Measurements from ENCODE around the gene STON2. TPM values are rescaled to one million over a fixed set of nuclear protein-coding genes. Genes with fewer than 3 reads are reported as not detected.

The STON2 gene
- total and polyA plus RNA-seq, 9 donors, result 4.8 to 28.7 (median 17.3) TPM

- Histone ChIP-seq H3K9me3 (no peaks in the 10 kb centered on the region), H3K4me1 (ENCODE audit: insufficient read depth) (no peaks in the 10 kb centered on the region), H3K36me3 (no peaks in the 10 kb centered on the region), H3K27me3 (no peaks in the 10 kb centered on the region), H3K4me3 (no peak overlapping the region), H3K27ac (no peak overlapping the region)
- DNase-seq, result no peak
- 75 to 86% (median 79%) methylated on average over 4 of the region's 4 CpGs for whole genome bisulfite sequencing, 3 donors
- intact Hi-C loops (cut with DNase I), result no loop called here
- TF ChIP-seq POLR2A (IDR thresholded peaks at IDR 0.05) (no peak), CTCF (IDR thresholded peaks at IDR 0.05) (no peak), EP300 (IDR thresholded peaks at IDR 0.05) (no peak)
Measured at GRCh38 chr14:81295958-81296923, 103.9 kb downstream of the STON2 start.

GRCh38 chr14:81289516-81289915, 110.6 kb downstream of the STON2 start:
- DNase-seq, result no peak
- peaks cover 1% of the 10 kb centered on the region for H3K4me1 ChIP-seq (ENCODE audit: insufficient read depth)
- 92 to 93% (median 93%) methylated on average over 6 of the region's 6 CpGs for WGBS, 3 donors
- intact Hi-C loops (cut with DNase I), result no loop called here
- H3K9me3 ChIP-seq, result no peaks in the 10 kb centered on the region
- no peaks in the 10 kb centered on the region for H3K36me3 ChIP-seq
- H3K27ac ChIP-seq, result no peak overlapping the region
- TF ChIP-seq EP300 (IDR thresholded peaks at IDR 0.05) (no peak), CTCF (IDR thresholded peaks at IDR 0.05) (no peak), POLR2A (IDR thresholded peaks at IDR 0.05) (no peak)
- no peaks in the 10 kb centered on the region for H3K27me3 ChIP-seq
- no peak overlapping the region for H3K4me3 ChIP-seq

GRCh38 chr14:81286574-81287370, 113.4 kb downstream of the STON2 start:
- H3K36me3 ChIP-seq, result no peaks in the 10 kb centered on the region
- 41 to 56% (median 43%) methylated on average over 8 of the region's 8 CpGs for WGBS, 3 donors
- intact Hi-C loops (cut with DNase I), result no loop called here
- H3K4me1 ChIP-seq (ENCODE audit: insufficient read depth), result peaks cover 1% of the 10 kb centered on the region
- DNase-seq, result no peak
- H3K27ac ChIP-seq, result no peak overlapping the region
- no peaks in the 10 kb centered on the region for H3K9me3 ChIP-seq
- no peak overlapping the region for H3K4me3 ChIP-seq
- no peaks in the 10 kb centered on the region for H3K27me3 ChIP-seq
- TF ChIP-seq POLR2A (IDR thresholded peaks at IDR 0.05) (no peak), EP300 (IDR thresholded peaks at IDR 0.05) (no peak), CTCF (IDR thresholded peaks at IDR 0.05) (no peak)

GRCh38 chr14:81285245-81285644, 114.9 kb downstream of the STON2 start:
- Histone ChIP-seq H3K9me3 (no peaks in the 10 kb centered on the region), H3K4me1 (ENCODE audit: insufficient read depth) (peaks cover 1% of the 10 kb centered on the region), H3K36me3 (no peaks in the 10 kb centered on the region), H3K27ac (no peak overlapping the region), H3K27me3 (no peaks in the 10 kb centered on the region), H3K4me3 (no peak overlapping the region)
- no peak for DNase-seq
- intact Hi-C loops (cut with DNase I), result no loop called here
- TF ChIP-seq CTCF (IDR thresholded peaks at IDR 0.05) (no peak), POLR2A (IDR thresholded peaks at IDR 0.05) (no peak), EP300 (IDR thresholded peaks at IDR 0.05) (no peak)
- 92 to 97% (median 94%) methylated on average over 2 of the region's 2 CpGs for WGBS, 3 donors

Measured in ovary (tissue), 9 donors.